OCI-LY1 (cell line): ENCODE data around the gene CTNNA1.

Experiments used
- H2AFZ ChIP-seq: fragments of 200-600 bp; sonication (generic), shearing (Covaris generic); 2 replicates; pipeline ENCODE4 v1.6.0; 2014; ENCODE audit warnings: antibody characterized with exemption, mild to moderate bottlenecking, low read length
- H3F3A ChIP-seq: fragments of 200-600 bp; sonication (generic), shearing (Covaris generic); 2 replicates; pipeline ENCODE4 v1.6.0; 2014; ENCODE audit warnings: mild to moderate bottlenecking, antibody characterized with exemption, low read length, moderate library complexity; ENCODE audit not compliant: insufficient read depth
- H3K27ac ChIP-seq: fragments of 200-600 bp; sonication (generic); 2 replicates; pipeline ENCODE4 v1.5.1; 2014; ENCODE audit warnings: low read length, mixed run types, mild to moderate bottlenecking, low read depth; ENCODE audit not compliant: poor library complexity, severe bottlenecking
- H3K27me3 ChIP-seq: fragments of 200-600 bp; sonication (generic); 2 replicates; pipeline ENCODE4 v1.6.0; 2014; ENCODE audit warnings: antibody characterized with exemption, mild to moderate bottlenecking, low read length, moderate library complexity; ENCODE audit not compliant: insufficient read depth
- H3K36me3 ChIP-seq: fragments of 200-600 bp; sonication (generic); 2 replicates; pipeline ENCODE4 v1.6.1; 2014; ENCODE audit warnings: mild to moderate bottlenecking, antibody characterized with exemption, low read length, moderate library complexity, mixed read lengths; ENCODE audit not compliant: insufficient read depth
- H3K4me1 ChIP-seq: fragments of 200-600 bp; sonication (generic); 2 replicates; pipeline ENCODE4 v1.5.1; 2014; ENCODE audit warnings: mild to moderate bottlenecking, low read length, moderate library complexity; ENCODE audit not compliant: insufficient read depth, severe bottlenecking
- H3K4me2 ChIP-seq: fragments of 200-600 bp; sonication (generic), shearing (Covaris generic); 2 replicates; pipeline ENCODE4 v1.6.1; 2014; ENCODE audit warnings: low read length
- H3K4me3 ChIP-seq: fragments of 200-600 bp; sonication (generic); 2 replicates; pipeline ENCODE4 v1.5.1; 2014; ENCODE audit warnings: low read length, low read depth, mild to moderate bottlenecking, mixed read lengths; ENCODE audit not compliant: poor library complexity, severe bottlenecking
- H3K79me2 ChIP-seq: fragments of 200-600 bp; shearing (Covaris generic); 2 replicates; pipeline ENCODE4 v1.6.1; 2016; ENCODE audit warnings: mixed run types, low read length, mixed read lengths; ENCODE audit not compliant: insufficient read depth
- H3K9ac ChIP-seq: fragments of 200-600 bp; sonication (generic), shearing (Covaris generic); 2 replicates; pipeline ENCODE4 v1.6.1; 2014; ENCODE audit warnings: mild to moderate bottlenecking, low read length, mixed read lengths
- H3K9me2 ChIP-seq: fragments of 200-600 bp; sonication (generic), shearing (Covaris generic); 2 replicates; pipeline ENCODE4 v1.6.1; 2014; ENCODE audit warnings: low read depth, mild to moderate bottlenecking, low read length, mixed read lengths
- H3K9me3 ChIP-seq: fragments of 200-600 bp; shearing (Covaris generic); 2 replicates; pipeline ENCODE4 v1.6.1; 2014; ENCODE audit warnings: low read length, mixed read lengths
- H4K20me1 ChIP-seq: fragments of 200-600 bp; sonication (generic), shearing (Covaris generic); 2 replicates; pipeline ENCODE4 v1.6.0; 2016; ENCODE audit warnings: mild to moderate bottlenecking, low read length; ENCODE audit not compliant: insufficient read depth
- CTCF ChIP-seq: fragments of 200-600 bp; sonication (generic), shearing (Covaris generic); IDR thresholded peaks from 2 replicates; pipeline ENCODE4 v1.5.1; 2017; ENCODE audit warnings: mild to moderate bottlenecking, antibody characterized with exemption, low read length, moderate library complexity, mixed read lengths
- EZH2 ChIP-seq: fragments of 200-600 bp; sonication (generic), shearing (Covaris generic); IDR thresholded peaks from 2 replicates; pipeline ENCODE4 v1.8.0; 2017; ENCODE audit warnings: borderline replicate concordance, mixed run types, mild to moderate bottlenecking, antibody characterized with exemption, low read length, moderate library complexity, mixed read lengths

Gene CTNNA1

GRCh38 chr5:138870611-138871010 lies 117.4 kb downstream of the CTNNA1 start:
- H3K4me2 ChIP-seq = no peak overlapping the region
- H3K9me2 ChIP-seq = no peaks in the 10 kb centered on the region
- no peaks in the 10 kb centered on the region for H3K9me3 ChIP-seq
- H3K4me3 ChIP-seq = no peak overlapping the region
- no peak overlapping the region for H3K27ac ChIP-seq
- H3K79me2 ChIP-seq = no peaks in the 10 kb centered on the region
- no peak overlapping the region for H3K9ac ChIP-seq
- no peaks in the 10 kb centered on the region for H4K20me1 ChIP-seq
- H3K36me3 ChIP-seq = no peaks in the 10 kb centered on the region
- no peak overlapping the region for H2AFZ ChIP-seq
- TF ChIP-seq EZH2 (no peak), CTCF (no peak)
- no peaks in the 10 kb centered on the region for H3K4me1 ChIP-seq
- H3K27me3 ChIP-seq = no peaks in the 10 kb centered on the region; the same call in 1 of the 2 replicates
- H3F3A ChIP-seq = no peaks in the 10 kb centered on the region

GRCh38 chr5:138872841-138873465 lies 119.7 kb downstream of the CTNNA1 start:
- no peak overlapping the region for H3K9ac ChIP-seq
- H3K4me2 ChIP-seq = no peak overlapping the region
- no peaks in the 10 kb centered on the region for H3K4me1 ChIP-seq
- H4K20me1 ChIP-seq = no peaks in the 10 kb centered on the region
- TF ChIP-seq CTCF (no peak), EZH2 (no peak)
- no peaks in the 10 kb centered on the region for H3K36me3 ChIP-seq
- no peak overlapping the region for H3K27ac ChIP-seq
- H3K9me3 ChIP-seq = no peaks in the 10 kb centered on the region
- no peak overlapping the region for H3K4me3 ChIP-seq
- H2AFZ ChIP-seq = no peak overlapping the region
- no peaks in the 10 kb centered on the region for H3K9me2 ChIP-seq
- H3F3A ChIP-seq = no peaks in the 10 kb centered on the region
- no peaks in the 10 kb centered on the region for H3K27me3 ChIP-seq
- no peaks in the 10 kb centered on the region for H3K79me2 ChIP-seq

- H3K27me3 ChIP-seq = no peaks in the 10 kb centered on the region
- H3K9ac ChIP-seq = no peak overlapping the region
- no peaks in the 10 kb centered on the region for H3K4me1 ChIP-seq
- no peak for TF ChIP-seq CTCF
- no peak for TF ChIP-seq EZH2
- H3K79me2 ChIP-seq = no peaks in the 10 kb centered on the region
- no peak overlapping the region for H3K4me3 ChIP-seq
- no peaks in the 10 kb centered on the region for H3K9me3 ChIP-seq
- H3F3A ChIP-seq = no peaks in the 10 kb centered on the region
- H2AFZ ChIP-seq = no peak overlapping the region
- H4K20me1 ChIP-seq = no peaks in the 10 kb centered on the region
- no peak overlapping the region for H3K4me2 ChIP-seq
- no peak overlapping the region for H3K27ac ChIP-seq
- H3K9me2 ChIP-seq = no peaks in the 10 kb centered on the region
- H3K36me3 ChIP-seq = no peaks in the 10 kb centered on the region
Measured at GRCh38 chr5:138873466-138874221, 120.4 kb downstream of the CTNNA1 start.
